HFFc6 (cell line): Measurements from ENCODE around the gene LRRFIP2. TPM values are rescaled to one million over a fixed set of nuclear protein-coding genes. Genes with fewer than 3 reads are reported as not detected.

Source experiments
- DNase-seq: peaks from one replicate; pipeline ENCODE4 v3.0.0-alpha.2; 2018
- H3K27ac Mint-ChIP-seq: 2 replicates; pipeline ENCODE4 v1.8.0; 2020; ENCODE audit warnings: mild to moderate bottlenecking, mixed read lengths
- H3K27me3 Mint-ChIP-seq: 2 replicates; pipeline ENCODE4 v1.8.0; 2021; ENCODE audit warnings: mild to moderate bottlenecking, moderate library complexity, mixed read lengths; ENCODE audit not compliant: insufficient read depth
- H3K36me3 Mint-ChIP-seq: 2 replicates; pipeline ENCODE4 v1.8.0; 2021; ENCODE audit warnings: low read depth, mixed read lengths
- H3K4me1 Mint-ChIP-seq: 2 replicates; pipeline ENCODE4 v1.8.0; 2020; ENCODE audit warnings: low read depth, mixed read lengths
- H3K4me3 Mint-ChIP-seq: 2 replicates; pipeline ENCODE4 v1.8.0; 2020; ENCODE audit warnings: mild to moderate bottlenecking, moderate library complexity, mixed read lengths
- H3K9me3 Mint-ChIP-seq: 2 replicates; pipeline ENCODE4 v1.8.0; 2020; ENCODE audit warnings: mild to moderate bottlenecking, mixed read lengths
- CTCF ChIP-seq: fragments of 200-600 bp; sonication (generic); IDR thresholded peaks from 2 replicates; pipeline ENCODE4 v1.5.0; 2021; ENCODE audit warnings: antibody characterized with exemption, mild to moderate bottlenecking
- total RNA-seq, 6 experiments: library from RNA; stranded (reverse); fragmentation: NEBNext Ultra II Directional; extraction: Animal tissue kit (Norgen Biotek cat#: 25700); gene quantifications; 2 replicates in 1 of 6; 3 replicates in 5 of 6; pipeline ENCODE4 v1.2.3, GENCODE V29; 2021

LRRFIP2 gene
- total RNA-seq, 6 experiments from 2014 or later: 124 to 151 (median 134) TPM

GRCh38 chr3:37204314-37204713 is 29.9 kb upstream of the LRRFIP2 start:
- Mint-ChIP-seq H3K36me3 (peaks cover 4% of the 10 kb centered on the region), H3K9me3 (no peaks in the 10 kb centered on the region; the same call in 1 of the 2 replicates), H3K27me3 (no peaks in the 10 kb centered on the region; the same call in 1 of the 2 replicates), H3K4me1 (peaks cover 28% of the 10 kb centered on the region), H3K27ac (0 out of 2 replicates have a peak overlapping the region, but pooled peaks have one; percentile 2), H3K4me3 (no peak overlapping the region)
- DNase-seq: no peak
- no peak for TF ChIP-seq CTCF

GRCh38 chr3:37202035-37202434 is 27.7 kb upstream of the LRRFIP2 start:
- no peak overlapping the region for H3K4me3 Mint-ChIP-seq
- peaks cover 51% of the 10 kb centered on the region for H3K4me1 Mint-ChIP-seq
- no peak overlapping the region for H3K27ac Mint-ChIP-seq
- H3K9me3 Mint-ChIP-seq: peaks cover 4% of the 10 kb centered on the region
- DNase-seq: no peak
- H3K36me3 Mint-ChIP-seq: peaks cover 12% of the 10 kb centered on the region
- no peaks in the 10 kb centered on the region; the same call in 1 of the 2 replicates for H3K27me3 Mint-ChIP-seq
- no peak for TF ChIP-seq CTCF

GRCh38 chr3:37200141-37200540 is 25.8 kb upstream of the LRRFIP2 start:
- DNase-seq: no peak
- TF ChIP-seq CTCF: no peak
- H3K4me3 Mint-ChIP-seq: no peak overlapping the region
- peaks cover 61% of the 10 kb centered on the region for H3K4me1 Mint-ChIP-seq
- no peaks in the 10 kb centered on the region for H3K27me3 Mint-ChIP-seq
- H3K36me3 Mint-ChIP-seq: peaks cover 7% of the 10 kb centered on the region
- no peak overlapping the region; the same call in 1 of the 2 replicates for H3K27ac Mint-ChIP-seq
- peaks cover 4% of the 10 kb centered on the region; the same call in 1 of the 2 replicates for H3K9me3 Mint-ChIP-seq

- no peaks in the 10 kb centered on the region for H3K27me3 Mint-ChIP-seq
- peak; percentile 22 for DNase-seq
- H3K4me1 Mint-ChIP-seq: peaks cover 65% of the 10 kb centered on the region
These were observed 24.6 kb upstream of the LRRFIP2 start for GRCh38 chr3:37198996-37199395.

GRCh38 chr3:37198547-37198946 is 24.2 kb upstream of the LRRFIP2 start:
- H3K27ac Mint-ChIP-seq: peak overlapping the region; percentile 93

More at GRCh38 chr3:37198996-37199395, 24.6 kb upstream of the LRRFIP2 start:
- no peak for TF ChIP-seq CTCF
- Mint-ChIP-seq H3K27ac (peak overlapping the region; percentile 93), H3K9me3 (peaks cover 4% of the 10 kb centered on the region; the same call in 1 of the 2 replicates), H3K4me3 (peak overlapping the region; percentile 63), H3K36me3 (peaks cover 7% of the 10 kb centered on the region)

More at GRCh38 chr3:37198547-37198946, 24.2 kb upstream of the LRRFIP2 start:
- no peak for DNase-seq
- TF ChIP-seq CTCF: no peak
- Mint-ChIP-seq H3K36me3 (peaks cover 7% of the 10 kb centered on the region), H3K27me3 (no peaks in the 10 kb centered on the region), H3K4me3 (peak overlapping the region; percentile 63), H3K4me1 (peaks cover 67% of the 10 kb centered on the region), H3K9me3 (peaks cover 4% of the 10 kb centered on the region; the same call in 1 of the 2 replicates)
